MM.1S (cell line): Measurements from ENCODE around the gene ATG10.

Experiments
- DNase-seq: peaks from one replicate; pipeline ENCODE4 v3.0.0-alpha.2; 2015
- H2AFZ ChIP-seq: fragments of 300-600 bp; sonication (generic); 2 replicates; pipeline ENCODE4 v1.6.0; 2016; ENCODE audit warnings: antibody characterized with exemption, low read length
- H3F3A ChIP-seq: fragments of 300-600 bp; sonication (generic); 2 replicates; pipeline ENCODE4 v1.6.1; 2016; ENCODE audit warnings: mild to moderate bottlenecking, antibody characterized with exemption, low read length, moderate library complexity, mixed read lengths; ENCODE audit not compliant: insufficient read depth
- H3K27ac ChIP-seq: fragments of 300-600 bp; sonication (generic); 2 replicates; pipeline ENCODE4 v1.5.1; 2016; ENCODE audit warnings: mild to moderate bottlenecking, low read length
- H3K27me3 ChIP-seq: fragments of 300-600 bp; sonication (generic); replicated peaks from 2 replicates; pipeline ENCODE4 v1.6.0; 2016; ENCODE audit warnings: low read length; ENCODE audit not compliant: insufficient read depth
- H3K36me3 ChIP-seq: fragments of 300-600 bp; sonication (generic); replicated peaks from 2 replicates; pipeline ENCODE4 v1.6.1; 2016; ENCODE audit warnings: mild to moderate bottlenecking, low read length, mixed read lengths; ENCODE audit not compliant: insufficient read depth
- H3K4me1 ChIP-seq: fragments of 300-600 bp; sonication (generic); 2 replicates; pipeline ENCODE4 v1.6.1; 2016; ENCODE audit warnings: low read length, mixed read lengths
- H3K4me2 ChIP-seq: fragments of 300-600 bp; sonication (generic); 2 replicates; pipeline ENCODE4 v1.6.0; 2016; ENCODE audit warnings: low read depth, low read length
- H3K4me3 ChIP-seq: fragments of 300-600 bp; sonication (generic); 2 replicates; pipeline ENCODE4 v1.5.1; 2016; ENCODE audit warnings: low read length, mixed read lengths
- H3K79me2 ChIP-seq: fragments of 300-600 bp; sonication (generic); 2 replicates; pipeline ENCODE4 v1.6.1; 2016; ENCODE audit warnings: mixed run types, low read length, mixed read lengths
- H3K9ac ChIP-seq: fragments of 300-600 bp; sonication (generic); 2 replicates; pipeline ENCODE4 v1.6.1; 2016; ENCODE audit warnings: low read length, mixed read lengths
- H3K9me2 ChIP-seq: fragments of 300-600 bp; sonication (generic); replicated peaks from 2 replicates; pipeline ENCODE4 v1.6.1; 2016; ENCODE audit warnings: mild to moderate bottlenecking, low read length, mixed read lengths; ENCODE audit not compliant: insufficient read depth
- H3K9me3 ChIP-seq: fragments of 300-600 bp; sonication (generic); replicated peaks from 2 replicates; pipeline ENCODE4 v1.6.1; 2016; ENCODE audit warnings: mild to moderate bottlenecking, low read length, mixed read lengths; ENCODE audit not compliant: insufficient read depth
- H4K20me1 ChIP-seq: fragments of 300-600 bp; sonication (generic); 2 replicates; pipeline ENCODE4 v1.6.1; 2016; ENCODE audit warnings: mild to moderate bottlenecking, low read length, moderate library complexity, mixed read lengths; ENCODE audit not compliant: insufficient read depth
- EZH2 ChIP-seq: fragments of 300-600 bp; sonication (generic); optimal IDR thresholded peaks from 2 replicates; pipeline ENCODE3; 2017; ENCODE audit warnings: low read depth, mild to moderate bottlenecking, antibody characterized with exemption, low read length, mixed read lengths
- EZH2phosphoT487 ChIP-seq: fragments of 300-600 bp; sonication (generic); IDR thresholded peaks from 2 replicates; pipeline ENCODE4 v1.6.1; 2018; ENCODE audit warnings: antibody characterized with exemption, low read length
- TF ChIP-seq, protein P1 (sequence below): fragments of 300-600 bp; sonication (generic); IDR thresholded peaks from 2 replicates; pipeline ENCODE4 v1.5.1; 2016; ENCODE audit warnings: antibody characterized with exemption, low read length, mixed read lengths

ATG10 gene

DNA sequence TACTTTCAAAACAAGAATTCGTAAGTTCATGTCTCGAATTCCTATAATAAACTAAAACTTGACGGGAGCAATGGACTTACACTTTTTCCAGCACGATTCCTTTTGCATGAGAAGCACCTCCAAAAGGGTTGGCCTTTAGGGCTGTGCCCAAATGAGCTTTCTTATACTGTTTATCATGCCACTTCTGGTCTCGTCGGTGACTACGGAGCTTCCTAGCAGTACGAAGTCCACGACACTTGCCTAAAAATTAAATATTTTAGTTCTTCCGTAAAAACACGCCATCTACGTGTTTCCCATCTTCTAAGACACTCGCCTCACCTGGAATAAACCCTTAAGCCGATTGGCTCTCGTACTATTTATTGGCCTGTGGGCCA, 305.8 kb downstream of the ATG10 start:
- peak overlapping the region; percentile 67; the same call in 1 of the 2 replicates for H3K27ac ChIP-seq
- H3F3A ChIP-seq, result peaks cover 46% of the 10 kb centered on the region
- TF ChIP-seq EZH2phosphoT487, result no peak
- TF ChIP-seq, protein P1, sequence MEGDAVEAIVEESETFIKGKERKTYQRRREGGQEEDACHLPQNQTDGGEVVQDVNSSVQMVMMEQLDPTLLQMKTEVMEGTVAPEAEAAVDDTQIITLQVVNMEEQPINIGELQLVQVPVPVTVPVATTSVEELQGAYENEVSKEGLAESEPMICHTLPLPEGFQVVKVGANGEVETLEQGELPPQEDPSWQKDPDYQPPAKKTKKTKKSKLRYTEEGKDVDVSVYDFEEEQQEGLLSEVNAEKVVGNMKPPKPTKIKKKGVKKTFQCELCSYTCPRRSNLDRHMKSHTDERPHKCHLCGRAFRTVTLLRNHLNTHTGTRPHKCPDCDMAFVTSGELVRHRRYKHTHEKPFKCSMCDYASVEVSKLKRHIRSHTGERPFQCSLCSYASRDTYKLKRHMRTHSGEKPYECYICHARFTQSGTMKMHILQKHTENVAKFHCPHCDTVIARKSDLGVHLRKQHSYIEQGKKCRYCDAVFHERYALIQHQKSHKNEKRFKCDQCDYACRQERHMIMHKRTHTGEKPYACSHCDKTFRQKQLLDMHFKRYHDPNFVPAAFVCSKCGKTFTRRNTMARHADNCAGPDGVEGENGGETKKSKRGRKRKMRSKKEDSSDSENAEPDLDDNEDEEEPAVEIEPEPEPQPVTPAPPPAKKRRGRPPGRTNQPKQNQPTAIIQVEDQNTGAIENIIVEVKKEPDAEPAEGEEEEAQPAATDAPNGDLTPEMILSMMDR, result no peak
- TF ChIP-seq EZH2, result no peak
- H3K4me2 ChIP-seq, result peak overlapping the region; percentile 80
- H3K9ac ChIP-seq, result peak overlapping the region; percentile 95
- H4K20me1 ChIP-seq, result no peaks in the 10 kb centered on the region
- H3K36me3 ChIP-seq, result peaks cover 5% of the 10 kb centered on the region; the same call in 1 of the 2 replicates
- DNase-seq, result no peak
- no peaks in the 10 kb centered on the region for H3K9me2 ChIP-seq
- peak overlapping the region; percentile 88 for H3K4me3 ChIP-seq
- H3K27me3 ChIP-seq, result no peaks in the 10 kb centered on the region
- H3K9me3 ChIP-seq, result no peaks in the 10 kb centered on the region
- H3K79me2 ChIP-seq, result peaks cover 25% of the 10 kb centered on the region
- H3K4me1 ChIP-seq, result peaks cover 6% of the 10 kb centered on the region; the same call in 1 of the 2 replicates
- H2AFZ ChIP-seq, result peak overlapping the region; percentile 90; the same call in 1 of the 2 replicates

DNA sequence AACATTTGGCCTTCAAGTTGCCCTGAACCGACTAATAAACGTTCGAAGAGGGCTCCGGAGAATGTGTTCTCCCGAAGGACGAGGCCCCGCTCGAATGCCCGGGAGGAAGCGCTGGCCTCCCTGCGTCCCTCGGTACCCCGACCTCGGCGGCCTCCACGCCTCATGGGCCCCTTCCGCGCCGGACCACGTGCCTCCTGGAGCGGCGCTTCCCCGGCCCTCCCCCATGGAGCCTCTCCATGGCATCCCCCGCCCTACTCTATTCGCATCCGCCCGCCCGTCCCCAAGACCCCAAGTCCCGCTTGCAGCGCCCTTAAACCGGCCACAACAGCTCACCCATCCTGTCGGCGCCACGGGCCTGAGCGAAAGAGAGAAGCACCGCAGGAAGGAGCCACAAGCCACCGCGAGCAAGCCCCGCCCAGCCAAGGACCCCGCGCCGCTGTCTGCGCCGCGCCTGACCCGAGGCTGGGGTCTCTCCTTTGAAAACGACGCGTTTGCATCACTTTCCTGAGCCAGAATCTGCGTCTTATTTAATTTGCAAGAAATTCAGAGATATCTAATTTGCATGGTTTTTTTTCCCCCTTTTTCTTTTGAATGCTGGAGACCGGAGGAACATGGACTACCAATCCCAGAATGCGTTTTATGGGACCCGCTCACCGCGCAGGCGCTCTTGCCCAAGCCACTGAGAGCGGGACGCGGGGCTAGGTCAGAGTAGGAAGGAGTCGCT, 306.3 kb downstream of the ATG10 start, which contains the start of gene RPS23:
Gene RPS23 (minus strand): TSS at position 368 of the 724 bp plus-strand sequence. CDS start 31 bp downstream, at position 337.
- peak within 1 kb of the TSS; percentile 95 for H3K9ac ChIP-seq
- peaks cover 6% of the 10 kb centered on the region; the same call in 1 of the 2 replicates for H3K4me1 ChIP-seq
- peak within 1 kb of the TSS; percentile 80 for H3K4me2 ChIP-seq
- no peaks in the 10 kb centered on the region for H4K20me1 ChIP-seq
- peak within 1 kb of the TSS; percentile 67; the same call in 1 of the 2 replicates for H3K27ac ChIP-seq
- peaks cover 25% of the 10 kb centered on the region for H3K79me2 ChIP-seq
- H3K9me3 ChIP-seq, result no peaks in the 10 kb centered on the region
- peak; percentile 95 for DNase-seq
- peaks cover 44% of the 10 kb centered on the region for H3F3A ChIP-seq
- no peaks in the 10 kb centered on the region for H3K9me2 ChIP-seq
- no peak for TF ChIP-seq EZH2phosphoT487
- TF ChIP-seq EZH2, result no peak
- TF ChIP-seq, protein P1, result no peak
- H3K4me3 ChIP-seq, result peak within 1 kb of the TSS; percentile 88
- peak within 1 kb of the TSS; percentile 90 for H2AFZ ChIP-seq
- H3K27me3 ChIP-seq, result no peaks in the 10 kb centered on the region
- H3K36me3 ChIP-seq, result peaks cover 5% of the 10 kb centered on the region; the same call in 1 of the 2 replicates

DNA sequence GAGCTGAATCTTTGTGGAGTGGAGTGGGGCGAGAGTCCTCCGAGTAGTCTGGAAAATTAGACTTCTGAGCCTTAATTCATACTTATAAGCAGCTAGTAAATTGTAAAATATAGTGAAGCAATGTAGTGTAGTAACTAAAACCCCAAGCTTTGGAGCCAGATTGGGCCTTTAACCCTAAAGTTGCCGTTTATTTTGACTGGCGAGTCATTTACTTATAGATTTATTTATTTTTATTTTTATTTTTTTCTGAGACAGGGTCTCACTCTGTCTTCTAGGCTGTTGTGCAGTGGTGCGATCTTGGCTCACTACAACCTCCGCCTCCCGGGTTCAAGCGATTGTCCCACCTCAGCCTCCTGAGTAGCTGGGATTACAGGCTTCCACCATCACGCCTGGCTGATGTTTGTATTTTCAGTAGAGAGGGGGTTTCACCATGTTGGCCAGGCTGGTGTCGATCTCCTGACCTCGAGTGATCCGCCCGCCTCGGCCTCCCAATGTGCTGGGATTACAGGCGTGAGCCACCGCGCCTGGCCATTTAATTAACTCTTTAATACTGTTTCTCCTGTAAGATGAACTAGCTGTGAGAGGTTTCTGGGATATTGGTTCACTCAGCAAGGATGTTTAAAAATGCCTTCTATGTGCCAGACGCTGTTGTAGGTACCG, 307.0 kb downstream of the ATG10 start:
- H3F3A ChIP-seq, result peaks cover 39% of the 10 kb centered on the region
- peaks cover 6% of the 10 kb centered on the region; the same call in 1 of the 2 replicates for H3K4me1 ChIP-seq
- peak overlapping the region; percentile 88 for H3K4me3 ChIP-seq
- H2AFZ ChIP-seq, result peak overlapping the region; percentile 90
- no peaks in the 10 kb centered on the region for H3K9me2 ChIP-seq
- TF ChIP-seq EZH2 (no peak), EZH2phosphoT487 (no peak)
- TF ChIP-seq, protein P1, result no peak
- peak overlapping the region; percentile 95 for H3K9ac ChIP-seq
- H3K4me2 ChIP-seq, result peak overlapping the region; percentile 80; the same call in 1 of the 2 replicates
- peaks cover 5% of the 10 kb centered on the region; the same call in 1 of the 2 replicates for H3K36me3 ChIP-seq
- H4K20me1 ChIP-seq, result no peaks in the 10 kb centered on the region
- no peaks in the 10 kb centered on the region for H3K9me3 ChIP-seq
- no peaks in the 10 kb centered on the region for H3K27me3 ChIP-seq
- peak overlapping the region; percentile 67; the same call in 1 of the 2 replicates for H3K27ac ChIP-seq
- H3K79me2 ChIP-seq, result peaks cover 25% of the 10 kb centered on the region
- no peak for DNase-seq
